Heart right ventricle (tissue), 16 donors: ENCODE results near the gene GPR3. TPM values are rescaled to one million over a fixed set of nuclear protein-coding genes. Genes with fewer than 3 reads are reported as not detected.

Source experiments
- ATAC-seq, 8 donors: fragments of 200-7000 bp; cut with Tn5 transposase; one replicate each; pipeline ENCODE4 v1.9.1; 2020; ENCODE audit warnings: mild to moderate bottlenecking in 8 of 8, moderate library complexity in 8 of 8, moderate number of reproducible peaks in 1 of 8
- DNase-seq, 2 donors: peaks; one replicate each; pipeline ENCODE4 v3.0.0-alpha.2; 2020
- H3K27ac ChIP-seq, 10 donors: fragments of 200-600 bp; sonication (generic) in 2 of 10; one replicate each; pipeline versions ENCODE4 v1.5.0 to v1.8.0; 2020 to 2022; ENCODE audit warnings: mild to moderate bottlenecking in 3 of 10
- H3K27me3 ChIP-seq, 7 donors: fragments of 200-600 bp; one replicate each; pipeline ENCODE4 v1.8.0; 2021 to 2022; ENCODE audit warnings: mild to moderate bottlenecking in 2 of 7
- H3K36me3 ChIP-seq, 9 donors: fragments of 200-600 bp; sonication (generic) in 1 of 9; one replicate each; pipeline versions ENCODE4 v1.5.0 to v1.8.0; 2020 to 2022; ENCODE audit warnings: mild to moderate bottlenecking in 2 of 9
- H3K4me1 ChIP-seq, 9 donors: fragments of 200-600 bp; sonication (generic) in 1 of 9; one replicate each; pipeline versions ENCODE4 v1.5.0 to v1.8.0; 2020 to 2022; ENCODE audit warnings: mild to moderate bottlenecking in 4 of 9
- H3K4me3 ChIP-seq, 10 donors: fragments of 200-600 bp; sonication (generic) in 2 of 10; one replicate each; pipeline versions ENCODE4 v1.5.0 to v1.8.0; 2020 to 2022; ENCODE audit warnings: mild to moderate bottlenecking in 7 of 10, moderate library complexity in 2 of 10
- H3K9me3 ChIP-seq, 11 donors: fragments of 200-600 bp in 10 of 11; sonication (generic) in 2 of 11; one replicate each; pipeline versions ENCODE4 v1.5.0 to v1.8.0; 2013 to 2022; ENCODE audit warnings: mild to moderate bottlenecking in 2 of 11, control low read depth in 1 of 11, moderate library complexity in 1 of 11
- CTCF ChIP-seq, 9 donors: fragments of 200-600 bp; sonication (generic) in 2 of 9; IDR thresholded peaks; one replicate each; pipeline versions ENCODE4 v1.5.0 to v1.8.0; 2021 to 2022; ENCODE audit warnings: antibody characterized with exemption in 9 of 9, mild to moderate bottlenecking in 5 of 9, moderate library complexity in 1 of 9
- WGBS, 2 donors: extraction: QIAGEN DNeasy Blood & Tissue Kit; methylation state at CpG; one replicate each; pipeline ENCODE4 v1.1.7; 2013; ENCODE audit warnings: inconsistent platforms in 1 of 2; 5-methylcytosine and 5-hydroxymethylcytosine counted together
- intact Hi-C, 10 donors: fragments of 100-400 bp; cut with DNase I; formaldehyde crosslinking; loops; one replicate each; pipeline versions ENCODE4 v1.11.1 to v1.14.2; 2022
- polyA plus RNA-seq, 2 donors: library from polyadenylated mRNA; stranded (reverse); fragments of 200-250 nt; gene quantifications; one replicate each; pipeline ENCODE4 v1.2.3, GENCODE V29; 2013
- total RNA-seq, 10 donors: library from RNA; stranded (reverse); fragmentation: NEBNext Ultra II Directional in 3 of 10; extraction: Animal tissue kit (Norgen Biotek cat#: 25700) in 3 of 10; gene quantifications; one replicate each; pipeline versions ENCODE4 v1.2.1 to v1.2.4, GENCODE V29; 2021 to 2023
- donor health status: Arrhythmogenic right ventricular cardiomyopathy.
- donor health status: ischemic (EF 13 %, LVEDD 7.1; RV severe dilation, severe dysfunction).
- donor health status: healthy with polysubstance abuse.
- donor health status: DM: no; HTN: yes; CAD: no.
- donor health status: DM: no; HTN: no; CAD: no.
- donor health status: ischemic (EF 25% LVEDD 6.9; RV normal size, moderate dysfunction).
- donor health status: ischemic (EF 25% LVEDD 5.7; RV mildly dilated, moderate dysfunction).
- donor health status: healthy.
- donor health status: DM: yes; HTN: yes; CAD: no.
- donor health status: Ischemic cardiomyopathy.
- donor health status: ischemic (EF 35%, LVEDD 5.7; RV mildly dilated, moderate dysfunction).
- donor health status: nonischemic (EF 11% LVEDD 7.7; RV severe dilation, severe dysfunction).
- donor health status: DM: yes; HTN: yes; CAD: no.
- donor health status: PGD.
- donor health status: ischemic (EF 29% LVEDD 5.4; RV normal size, mild dysfunction).
- donor health status: nonischemic (EF 23%, LVEDD 6.1; RV moderate dilation, normal function).

GPR3 gene
- total and polyA plus RNA-seq, 12 donors, result 0.27 to 3.4 (median 0.42) TPM; not detected in 1

DNA sequence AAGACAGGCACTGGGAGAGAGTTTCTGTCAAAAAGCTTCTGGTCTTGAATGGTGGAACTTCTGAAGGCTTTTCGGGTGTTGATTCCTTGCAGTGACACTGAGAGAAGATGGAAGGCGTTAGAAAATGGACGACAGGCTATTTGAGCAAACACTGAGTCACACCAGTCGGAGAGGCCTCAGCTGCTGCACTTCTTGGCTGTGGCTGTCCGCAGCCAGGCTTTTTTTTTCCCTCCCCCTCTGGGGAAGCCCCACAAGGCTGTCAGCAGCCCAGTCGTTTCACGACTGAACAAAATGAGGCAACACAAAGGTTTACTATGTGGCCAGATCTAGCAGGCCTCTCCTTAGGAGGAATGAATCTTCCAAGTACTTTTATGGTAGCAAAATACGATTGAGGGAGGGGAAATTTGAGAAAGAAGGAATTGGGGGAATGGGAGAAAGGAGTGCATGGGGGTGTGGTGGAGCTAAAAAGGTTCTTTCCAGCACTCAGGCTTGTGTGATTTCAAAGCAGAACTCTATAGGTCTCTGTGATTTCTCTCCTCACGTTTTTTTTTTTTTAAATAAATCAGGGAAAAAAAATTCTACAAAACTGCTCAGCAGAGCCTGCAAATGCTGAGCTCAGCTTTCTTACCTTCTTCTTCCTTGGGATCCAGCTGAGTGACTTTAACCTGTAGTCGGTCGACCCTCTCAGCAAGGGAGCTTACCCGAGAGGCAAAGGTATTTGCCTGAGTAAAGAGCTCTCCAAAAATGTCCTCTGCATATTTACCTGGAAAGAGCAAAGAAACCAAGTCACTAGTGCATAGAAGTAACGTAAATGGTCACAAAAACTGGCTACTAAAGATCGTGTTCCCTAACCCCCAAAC is 26.1 kb downstream of the GPR3 start:
- H3K27ac ChIP-seq, result peak overlapping the region; percentile 30 to 82 (median 76)
- intact Hi-C loops, result loop anchor here in 6 of 10 donors (5.0 to 10.0 kb wide), 4 partner anchors 74 to 189 kb away; partner anchors contain the start of genes WASF2 (in 3 of the 6) and AHDC1 (in 2 of the 6)
- peaks cover 16 to 81% (median 65%) of the 10 kb centered on the region in 9 donors for H3K4me1 ChIP-seq
- peak; percentile 80 to 96 (median 90) for ATAC-seq
- no peak overlapping the region for H3K4me3 ChIP-seq
- no peaks in the 10 kb centered on the region for H3K9me3 ChIP-seq
- peak; percentile 62 to 71 for DNase-seq
- WGBS, 2 donors, result 33 to 36% methylated on average over 14 of the region's 14 CpGs
- TF ChIP-seq CTCF (IDR thresholded peaks at IDR 0.05), result no peak
- H3K36me3 ChIP-seq, result peaks cover 0 to 55% (median 40%) of the 10 kb centered on the region in 9 donors
- H3K27me3 ChIP-seq, result no peaks in the 10 kb centered on the region

GRCh38 chr1:27423709-27424108 is 31.3 kb downstream of the GPR3 start:
- Histone ChIP-seq H3K4me1 (peaks cover 7 to 96% (median 78%) of the 10 kb centered on the region in 9 donors), H3K9me3 (no peaks in the 10 kb centered on the region), H3K36me3 (peaks cover 0 to 50% (median 4%) of the 10 kb centered on the region in 9 donors), H3K4me3 (no peak overlapping the region), H3K27me3 (no peaks in the 10 kb centered on the region), H3K27ac (peak overlapping the region in 2 of 10 donors; percentile 3 to 88)
- 67 to 73% methylated on average over 4 of the region's 4 CpGs for WGBS, 2 donors
- intact Hi-C loops, result no loop called here
- no peak for DNase-seq
- TF ChIP-seq CTCF (IDR thresholded peaks at IDR 0.05), result no peak
- no peak for ATAC-seq

DNA sequence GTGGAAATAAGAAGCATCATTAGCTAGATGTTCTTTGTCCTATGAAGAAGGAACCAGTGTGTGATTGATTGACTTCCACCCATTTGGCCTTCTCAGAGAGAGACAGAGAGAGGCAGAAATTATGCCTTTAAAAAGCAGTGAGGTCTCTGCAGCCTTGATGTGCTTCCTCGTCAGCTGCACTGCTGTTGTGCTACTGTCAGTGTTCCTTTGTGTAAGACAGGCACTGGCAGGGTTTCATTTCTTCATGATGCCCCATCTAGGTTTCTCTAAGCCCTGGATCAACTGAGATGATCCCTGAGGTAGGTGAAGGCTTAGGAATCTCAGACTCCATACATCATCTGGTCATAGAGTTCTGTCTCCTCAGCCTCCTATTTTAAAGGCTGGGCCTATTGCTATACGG is 34.9 kb downstream of the GPR3 start:
- whole genome bisulfite sequencing, 2 donors, result 37 to 54% methylated on average over 2 of the region's 2 CpGs
- peak overlapping the region; percentile 78 to 88 (median 86) for H3K27ac ChIP-seq
- no peak for DNase-seq
- no peaks in the 10 kb centered on the region for H3K27me3 ChIP-seq
- peaks cover 0 to 47% (median 4%) of the 10 kb centered on the region in 9 donors for H3K36me3 ChIP-seq
- TF ChIP-seq CTCF (IDR thresholded peaks at IDR 0.05), result no peak
- H3K4me1 ChIP-seq, result peaks cover 24 to 97% (median 90%) of the 10 kb centered on the region in 9 donors
- no peak overlapping the region for H3K4me3 ChIP-seq
- intact Hi-C loops, result loop anchor here in 1 of 10 donors (5.0 kb wide), 1 partner anchor 175 kb away; the partner anchor contains the start of gene AHDC1
- no peaks in the 10 kb centered on the region for H3K9me3 ChIP-seq
- no peak for ATAC-seq

DNA sequence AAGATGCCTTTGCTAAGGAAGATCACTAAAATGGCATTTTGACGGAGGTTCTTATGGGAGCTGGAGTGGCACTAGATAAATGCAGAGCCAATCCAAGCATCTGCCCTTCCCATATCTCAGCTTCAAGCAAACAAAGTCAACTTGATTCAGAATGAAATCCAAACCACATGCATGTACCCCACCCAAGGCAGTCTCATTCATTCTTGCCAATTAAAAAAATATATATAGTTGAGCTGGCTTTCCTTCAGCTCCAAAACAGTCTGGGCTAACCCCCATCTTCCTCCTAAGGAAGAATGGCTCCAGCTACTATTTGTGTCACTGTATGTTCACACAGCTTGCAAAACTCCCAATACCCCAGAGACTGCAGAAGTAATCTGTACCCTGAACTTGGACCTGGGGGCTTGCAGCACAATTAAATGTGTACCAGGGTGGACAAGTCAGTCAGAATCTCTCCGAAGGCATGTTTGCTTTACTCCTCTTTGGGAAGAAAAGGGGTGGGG is 35.4 kb downstream of the GPR3 start:
- H3K36me3 ChIP-seq, result peaks cover 0 to 47% (median 4%) of the 10 kb centered on the region in 9 donors
- peaks cover 24 to 97% (median 92%) of the 10 kb centered on the region in 9 donors for H3K4me1 ChIP-seq
- 23 to 34% methylated on average over 2 of the region's 2 CpGs for WGBS, 2 donors
- H3K9me3 ChIP-seq, result no peaks in the 10 kb centered on the region
- peak overlapping the region; percentile 78 to 88 (median 86) for H3K27ac ChIP-seq
- ATAC-seq (peak in 3 of 8 donors; percentile 2 to 22 (median 4)), DNase-seq (no peak)
- H3K4me3 ChIP-seq, result peak overlapping the region in 3 of 10 donors; percentile 2 to 34 (median 10)
- intact Hi-C loops, result loop anchor here in 1 of 10 donors (2.0 to 5.0 kb wide), 2 partner anchors 61 to 174 kb away; partner anchors contain the start of genes AHDC1 and MAP3K6
- H3K27me3 ChIP-seq, result no peaks in the 10 kb centered on the region
- TF ChIP-seq CTCF (IDR thresholded peaks at IDR 0.05), result no peak
